HG02970 (cell line): ENCODE data around the gene ABCC6.
"Not testable (repeated sequence)": the region's sequence is repeated elsewhere in the genome, so short reads cannot be mapped to it uniquely, and the experiment has no call there.

Experiments used
- ATAC-seq: cut with Tn5 transposase; IDR thresholded peaks from one replicate; pipeline ENCODE4 v1.9.1; 2021; ENCODE audit warnings: mild to moderate bottlenecking, moderate library complexity, moderate number of reproducible peaks; ENCODE audit not compliant: unreplicated experiment, low FRiP score

The ABCC6 gene

DNA sequence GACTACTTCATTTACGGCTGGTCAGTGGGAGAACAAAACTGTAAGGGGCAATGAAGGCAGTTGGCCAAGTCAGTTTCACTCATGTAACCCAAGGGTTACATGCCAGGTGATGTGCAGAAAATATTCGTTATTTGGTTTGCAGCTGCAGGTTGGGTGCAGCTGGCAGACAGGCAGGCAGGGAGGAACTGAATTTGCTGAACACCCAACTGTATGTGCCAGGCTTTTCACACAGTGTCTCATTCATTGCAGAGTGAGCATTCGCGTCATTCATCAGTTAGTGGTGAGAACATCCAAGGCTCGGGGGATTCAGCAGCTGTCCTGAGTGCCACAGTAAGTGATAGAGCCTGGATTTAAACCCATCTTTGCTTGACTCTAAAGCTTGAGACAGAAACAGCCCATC lies 59.7 kb downstream of the ABCC6 start:
- no peak for ATAC-seq

DNA sequence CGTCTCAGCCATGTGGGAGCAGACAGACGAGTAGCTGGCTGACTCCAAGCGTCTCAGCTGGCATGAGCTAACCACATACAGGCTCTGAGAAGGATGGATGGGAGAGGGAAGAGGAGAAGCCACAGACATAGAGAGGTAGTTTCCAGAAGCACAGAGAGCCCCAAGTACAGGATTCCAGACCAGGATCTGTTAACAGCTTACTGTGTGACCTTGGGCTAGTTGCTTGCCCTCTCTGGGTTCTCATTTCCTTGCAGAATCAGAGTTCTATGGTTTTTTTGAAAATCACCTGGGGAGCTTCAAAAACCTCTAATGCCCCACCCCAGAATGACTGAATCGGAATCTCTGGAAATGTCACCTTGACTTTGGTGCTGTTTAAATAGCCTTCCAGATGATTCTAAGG lies 60.2 kb downstream of the ABCC6 start:
- ATAC-seq: no peak

DNA sequence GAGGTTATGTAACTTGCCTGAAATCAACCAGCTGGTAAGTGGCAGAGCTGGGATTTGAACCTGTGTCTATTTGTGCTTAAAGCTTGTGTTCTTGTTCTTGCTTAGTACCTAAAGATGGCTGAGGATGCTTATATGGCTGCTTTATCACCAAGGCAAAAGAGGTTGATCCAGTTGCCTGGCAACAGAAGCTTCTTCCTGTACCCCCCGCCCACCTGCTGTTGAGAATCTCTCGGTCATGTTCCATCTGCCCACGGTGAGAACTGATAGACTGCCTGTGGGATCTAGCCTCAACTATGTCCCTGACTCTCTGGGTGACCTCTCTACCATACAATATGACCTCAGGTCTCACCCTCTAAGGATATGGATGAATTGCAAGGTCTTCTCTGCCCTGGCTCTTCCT lies 60.7 kb downstream of the ABCC6 start:
- ATAC-seq: no peak

DNA sequence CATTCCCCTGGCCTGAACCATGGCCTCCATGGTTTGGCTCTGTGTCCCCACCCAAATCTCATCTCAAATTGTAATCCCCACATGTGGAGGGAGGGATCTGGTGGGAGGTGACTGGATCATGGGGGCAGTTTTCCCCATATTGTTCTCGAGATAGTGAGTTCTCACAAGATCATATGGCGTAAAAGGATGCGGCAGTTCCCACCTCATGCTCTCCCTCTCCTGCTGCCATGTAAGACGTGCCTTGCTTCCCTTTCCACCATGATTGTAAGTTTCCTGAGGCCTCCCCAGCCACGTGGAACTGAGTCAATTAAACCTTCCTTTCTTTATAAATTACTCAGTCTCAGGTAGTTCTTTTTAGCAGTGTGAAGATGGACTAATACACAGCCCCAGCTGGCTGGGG lies 61.5 kb downstream of the ABCC6 start:
- ATAC-seq: not testable (repeated sequence)

DNA sequence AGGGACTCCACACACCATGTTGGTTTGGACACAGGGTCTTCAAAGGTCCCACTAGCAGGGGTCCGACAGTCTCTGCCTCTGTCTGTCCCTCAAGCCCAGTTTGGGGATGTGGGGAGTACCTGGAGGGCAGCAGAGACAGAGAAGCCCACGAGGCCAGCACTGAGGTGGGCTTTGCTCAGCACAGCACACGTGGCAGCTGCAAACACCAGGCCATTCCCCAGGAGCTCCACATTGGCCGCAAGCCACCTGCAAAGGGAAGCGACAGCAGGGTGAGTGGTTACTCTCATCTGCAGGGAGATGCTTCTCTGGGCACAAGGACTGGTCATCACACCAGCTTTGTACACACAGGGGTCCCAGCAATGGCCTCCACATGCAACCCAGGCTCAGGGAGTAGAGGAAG lies 62.0 kb downstream of the ABCC6 start:
- ATAC-seq: no peak

DNA sequence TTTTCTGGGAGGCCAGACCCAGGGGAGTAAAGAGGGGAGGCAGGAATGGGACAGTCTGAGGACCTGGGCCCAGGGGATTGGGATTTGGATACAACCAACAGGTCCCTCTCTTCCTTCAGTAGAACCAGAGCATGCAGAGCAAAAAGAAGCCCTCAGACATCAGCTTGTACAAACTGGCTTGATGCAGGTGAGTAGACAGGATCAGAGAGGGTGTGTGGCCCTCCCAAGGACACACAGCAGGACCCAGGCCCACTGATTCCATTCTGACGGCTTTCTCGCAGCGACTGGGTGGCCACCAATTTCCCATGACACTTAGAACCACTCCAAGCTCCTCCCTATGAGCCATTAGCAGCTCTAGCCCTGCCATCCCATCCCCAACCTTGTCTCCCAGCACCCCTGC lies 63.6 kb downstream of the ABCC6 start:
- ATAC-seq: no peak

DNA sequence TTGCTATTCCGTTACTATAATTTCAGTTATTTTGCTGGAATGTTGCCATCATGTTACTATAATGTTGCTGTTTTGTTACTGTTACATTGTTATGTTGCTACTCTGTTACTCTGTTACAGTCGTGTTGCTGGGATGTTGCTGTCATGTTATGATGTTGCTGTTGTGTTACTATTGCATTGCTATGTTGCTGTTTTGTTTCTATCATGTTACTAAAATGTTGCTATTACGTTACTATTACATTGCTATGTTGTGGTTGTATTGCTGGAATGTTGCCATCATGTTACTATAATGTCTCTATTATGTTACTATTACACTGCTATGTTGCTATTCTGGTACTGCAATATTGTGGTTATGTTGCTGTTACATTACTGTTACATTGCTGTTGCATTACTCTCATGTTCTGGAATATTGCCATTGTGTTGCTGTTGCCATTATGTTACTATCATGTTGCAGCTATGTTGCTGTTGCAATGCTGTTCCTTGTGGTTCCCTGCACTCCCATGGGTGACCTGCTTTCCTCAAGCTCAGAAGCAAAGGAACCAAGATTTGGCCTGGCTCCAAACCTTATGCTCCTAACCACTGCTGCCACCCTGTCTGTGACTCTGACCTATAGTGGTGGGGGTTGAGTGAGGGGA lies 64.4 kb downstream of the ABCC6 start:
- no peak for ATAC-seq

DNA sequence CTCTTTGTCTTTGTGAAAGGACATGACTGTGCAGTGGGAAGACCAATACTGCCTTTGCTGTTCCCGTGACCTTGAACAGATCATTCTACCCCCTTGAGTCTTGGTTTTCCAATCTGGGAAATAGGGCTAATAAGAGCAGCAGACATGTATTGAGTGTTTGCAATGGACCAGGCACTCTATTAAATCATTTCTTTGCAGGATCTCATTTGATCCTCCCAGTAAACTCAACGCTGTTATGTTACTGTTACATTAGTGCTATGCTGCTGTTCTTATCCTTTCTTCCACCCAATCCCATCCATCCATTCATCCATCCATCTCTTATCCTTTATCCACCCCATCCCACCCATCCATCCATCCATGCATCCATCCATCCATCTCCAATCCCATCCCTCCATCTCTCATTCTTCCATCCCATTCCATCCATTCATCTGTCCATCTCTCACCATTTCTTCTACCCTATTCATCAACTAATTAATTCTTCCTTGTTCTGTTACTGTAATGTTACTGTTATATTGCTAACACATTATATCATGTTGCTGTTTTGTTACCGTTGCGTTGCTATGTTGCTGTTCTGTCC lies 65.1 kb downstream of the ABCC6 start:
- no peak for ATAC-seq

DNA sequence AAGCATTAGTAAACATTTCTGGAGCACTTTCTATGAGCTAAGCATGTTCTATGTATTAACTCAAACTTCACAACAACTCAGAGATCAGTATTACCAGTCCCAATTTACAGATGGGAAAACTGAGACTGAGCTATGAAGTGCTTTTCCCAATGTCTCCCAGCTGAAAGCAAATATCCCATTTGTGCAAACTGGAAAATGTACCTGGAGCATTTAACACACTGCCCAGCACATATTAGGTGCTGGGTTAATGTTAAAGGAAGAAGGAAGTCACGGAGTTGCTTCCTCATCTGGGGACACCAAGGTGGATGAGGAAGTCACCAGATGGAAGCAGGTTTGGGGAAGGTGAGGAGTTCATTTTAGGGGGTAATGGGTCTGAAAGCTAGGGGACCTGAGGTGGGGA lies 66.1 kb downstream of the ABCC6 start:
- no peak for ATAC-seq

DNA sequence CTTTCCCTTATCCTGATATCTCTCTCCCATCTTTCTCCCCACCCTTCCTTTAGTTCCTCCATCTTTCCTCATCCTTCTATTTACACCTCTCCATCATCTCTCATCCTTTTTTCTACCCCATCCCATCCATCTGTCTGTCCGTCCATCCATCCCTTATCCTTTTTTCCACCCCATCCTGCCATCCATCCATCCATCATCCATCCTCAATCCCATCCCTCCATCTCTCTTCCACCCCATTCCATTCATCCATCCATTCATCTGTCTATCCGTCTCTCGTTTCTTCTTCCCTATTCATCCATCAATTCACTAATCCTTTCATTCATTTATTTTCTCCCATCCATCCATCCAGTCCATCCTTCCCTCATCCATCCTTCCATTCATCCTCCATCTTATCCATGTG lies 68.1 kb downstream of the ABCC6 start:
- no peak for ATAC-seq

DNA sequence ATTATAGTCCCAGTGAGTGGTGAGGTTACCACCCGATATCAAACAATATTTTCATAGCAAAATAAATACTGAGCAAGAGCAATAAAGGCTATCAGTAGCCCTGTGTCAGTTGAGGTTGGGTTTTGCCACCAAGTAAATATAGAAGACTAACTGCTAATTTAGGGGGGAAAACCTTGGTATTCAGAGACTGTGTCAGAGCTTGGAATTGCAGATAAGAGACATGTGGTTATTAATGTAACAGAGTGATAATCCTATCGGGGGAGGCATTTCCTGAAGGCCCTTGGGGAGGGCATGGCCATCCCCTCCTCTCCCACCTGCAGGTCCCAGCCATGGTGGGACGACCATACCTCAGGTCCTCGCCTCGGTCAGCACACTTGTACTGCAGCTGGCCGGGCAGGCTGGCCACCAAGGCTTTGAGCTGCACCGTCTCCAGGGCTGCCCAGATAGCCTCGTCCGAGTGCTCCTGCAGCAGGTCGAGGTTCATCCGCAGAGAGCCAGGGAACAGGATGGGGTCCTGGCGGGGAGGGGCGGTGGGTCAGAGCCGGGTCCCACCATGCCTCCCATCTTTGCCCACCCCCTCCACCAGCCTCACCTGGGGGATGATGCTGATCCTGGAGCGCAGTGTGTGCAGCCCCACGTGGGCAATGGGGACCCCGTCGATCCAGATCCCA lies 68.9 kb downstream of the ABCC6 start:
- ATAC-seq: no peak

DNA sequence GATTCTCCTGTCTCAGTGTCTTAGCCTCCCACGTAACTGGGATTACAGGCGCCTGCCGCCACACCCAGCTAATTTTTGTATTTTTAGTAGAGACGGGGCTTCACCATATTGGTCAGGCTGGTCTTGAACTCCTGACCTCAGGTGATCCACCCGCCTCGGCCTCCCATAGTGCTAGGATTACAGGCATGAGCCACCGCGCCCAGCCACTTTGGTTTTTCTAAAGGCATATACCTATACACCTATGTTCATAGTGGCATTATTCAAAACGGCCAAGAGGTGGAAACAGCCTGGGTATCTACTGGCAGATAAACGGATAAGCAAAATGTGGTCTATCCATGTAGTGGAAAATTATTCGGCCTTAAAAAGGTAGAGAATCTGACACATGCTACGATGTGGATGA lies 70.3 kb downstream of the ABCC6 start:
- not testable (repeated sequence) for ATAC-seq

DNA sequence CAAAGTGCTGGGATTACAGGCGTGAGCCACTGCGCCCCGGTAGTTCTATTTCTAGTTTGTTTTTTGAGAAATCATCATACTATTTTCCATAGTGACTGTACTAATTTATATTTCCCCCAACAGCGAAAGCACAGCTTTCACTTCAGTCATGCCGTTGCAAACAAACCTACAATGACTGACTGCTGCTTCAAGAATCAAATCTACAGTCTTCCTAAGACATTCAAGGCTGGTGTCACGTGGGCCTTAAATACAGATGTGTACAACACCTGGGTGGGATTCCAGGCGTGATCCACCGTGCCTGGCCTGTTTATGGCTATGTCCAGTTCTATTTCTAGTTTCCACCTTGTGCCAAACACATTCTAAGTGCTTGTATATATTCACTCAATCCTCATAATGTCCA lies 72.0 kb downstream of the ABCC6 start:
- no peak for ATAC-seq

DNA sequence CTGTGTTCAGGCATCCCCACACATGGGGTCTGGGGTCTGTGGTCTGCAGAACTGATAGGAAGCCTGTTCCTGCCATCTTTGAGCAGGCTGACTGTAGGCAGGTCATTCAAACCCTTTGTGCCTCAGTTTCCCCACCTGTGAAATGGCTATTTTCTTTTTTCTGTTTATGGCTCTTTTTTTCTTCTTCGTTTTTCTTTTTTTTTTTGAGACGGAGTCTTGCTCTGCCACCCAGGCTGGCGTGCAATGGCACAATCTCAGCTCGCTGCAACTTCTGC lies 72.5 kb downstream of the ABCC6 start:
- ATAC-seq: no peak

DNA sequence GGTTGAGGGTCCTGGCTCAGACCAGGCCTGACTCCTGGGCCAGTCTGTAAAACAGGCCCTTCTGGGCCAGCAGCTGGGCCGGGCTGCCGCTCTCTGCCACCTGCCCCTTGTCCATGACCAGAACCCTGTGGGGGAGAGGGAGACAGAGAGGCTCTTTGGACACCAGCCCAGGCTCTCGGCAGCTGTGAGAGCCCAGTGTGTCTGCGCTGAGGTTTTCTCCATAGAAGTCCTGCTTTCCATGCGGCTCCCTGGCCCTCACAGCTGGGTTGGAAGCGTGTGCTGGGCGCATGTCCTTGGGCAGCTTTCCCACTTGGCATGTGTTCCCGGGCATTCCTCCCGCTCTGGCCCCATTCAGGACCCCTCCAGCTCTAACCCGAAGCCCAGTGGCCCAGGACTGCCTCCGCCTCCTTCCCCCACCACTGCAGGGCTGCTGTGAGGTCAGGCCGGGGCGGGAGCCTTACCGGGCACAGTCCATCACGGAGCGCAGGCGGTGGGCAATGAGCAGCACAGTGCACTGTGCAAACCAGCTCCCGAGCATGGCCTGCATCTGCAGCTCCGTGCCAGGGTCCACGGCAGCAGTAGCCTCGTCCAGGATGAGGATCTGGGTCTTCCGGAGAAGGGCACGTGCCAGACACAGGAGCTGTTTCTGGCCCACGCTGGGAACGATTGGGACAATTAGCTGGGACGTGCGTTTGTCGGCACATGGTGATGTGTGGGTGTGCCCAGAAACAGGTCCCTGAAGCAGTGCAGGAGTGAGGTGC lies 73.0 kb downstream of the ABCC6 start:
- no peak for ATAC-seq

DNA sequence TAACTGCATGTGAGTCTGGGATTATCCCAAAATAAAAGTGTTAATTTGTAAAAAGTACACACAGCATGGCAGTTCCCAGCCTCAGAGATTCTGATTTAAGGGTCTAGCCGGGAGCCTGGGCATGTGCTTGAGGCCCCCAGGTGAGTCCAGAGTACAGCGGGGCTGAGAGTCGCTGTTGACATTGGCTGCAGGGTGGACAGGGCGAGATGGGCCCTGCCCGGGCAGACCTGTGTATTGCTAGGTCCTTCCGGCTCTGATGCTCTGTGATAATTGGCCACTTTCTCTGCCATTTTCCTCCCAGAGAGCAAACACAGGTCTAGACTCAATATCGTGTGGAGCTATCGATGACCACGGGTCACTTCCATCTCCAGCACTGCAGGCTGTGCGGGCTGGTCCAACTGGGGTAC lies 73.6 kb downstream of the ABCC6 start:
- ATAC-seq: no peak

DNA sequence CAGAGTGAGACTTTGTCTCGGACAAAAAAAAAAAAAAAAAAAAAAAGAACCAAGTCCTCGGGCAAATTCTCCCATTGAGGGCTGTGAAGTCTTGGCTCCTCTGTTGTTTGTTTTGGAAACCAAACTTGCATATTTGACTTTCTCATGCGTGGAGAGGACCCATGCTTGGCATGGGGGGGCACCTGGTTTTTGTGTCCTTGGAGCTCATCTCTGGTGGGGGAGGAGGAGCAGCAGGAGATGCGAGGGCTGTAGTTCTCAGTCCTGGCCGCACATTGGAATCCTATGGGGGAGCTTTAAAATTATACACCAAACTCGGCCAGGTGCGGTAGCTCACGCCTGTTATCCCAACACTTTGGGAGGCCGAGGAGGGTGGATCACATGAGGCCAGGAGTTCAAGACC lies 74.5 kb downstream of the ABCC6 start:
- ATAC-seq: no peak

DNA sequence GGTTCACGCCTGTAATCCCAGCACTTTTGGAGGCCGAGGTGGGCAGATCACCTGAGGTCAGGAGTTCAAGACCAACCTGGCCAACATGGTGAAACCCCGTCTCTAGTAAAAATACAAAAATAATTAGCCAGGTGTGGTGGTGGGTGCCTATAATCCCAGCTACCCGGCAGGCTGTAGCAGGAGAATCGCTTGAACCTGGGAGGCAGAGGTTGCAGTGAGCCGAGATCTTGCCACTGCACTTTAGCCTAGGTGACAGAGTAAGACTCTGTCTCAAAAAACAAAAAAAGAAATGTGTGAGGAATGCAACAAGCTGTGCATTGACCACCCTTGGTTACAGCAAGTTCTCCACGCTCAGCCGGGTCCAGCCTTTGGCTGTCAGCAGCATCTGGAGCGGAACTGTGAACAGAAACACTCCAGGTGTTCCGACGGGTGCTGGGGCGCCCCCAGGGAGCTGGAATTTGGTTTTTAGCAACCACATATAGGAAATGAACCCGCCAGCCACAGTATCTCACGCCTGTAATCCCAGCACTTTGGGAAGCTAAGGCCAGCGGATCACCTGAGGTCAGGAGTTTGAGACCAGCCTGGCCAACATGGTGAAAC lies 75.2 kb downstream of the ABCC6 start:
- ATAC-seq: not testable (repeated sequence)

DNA sequence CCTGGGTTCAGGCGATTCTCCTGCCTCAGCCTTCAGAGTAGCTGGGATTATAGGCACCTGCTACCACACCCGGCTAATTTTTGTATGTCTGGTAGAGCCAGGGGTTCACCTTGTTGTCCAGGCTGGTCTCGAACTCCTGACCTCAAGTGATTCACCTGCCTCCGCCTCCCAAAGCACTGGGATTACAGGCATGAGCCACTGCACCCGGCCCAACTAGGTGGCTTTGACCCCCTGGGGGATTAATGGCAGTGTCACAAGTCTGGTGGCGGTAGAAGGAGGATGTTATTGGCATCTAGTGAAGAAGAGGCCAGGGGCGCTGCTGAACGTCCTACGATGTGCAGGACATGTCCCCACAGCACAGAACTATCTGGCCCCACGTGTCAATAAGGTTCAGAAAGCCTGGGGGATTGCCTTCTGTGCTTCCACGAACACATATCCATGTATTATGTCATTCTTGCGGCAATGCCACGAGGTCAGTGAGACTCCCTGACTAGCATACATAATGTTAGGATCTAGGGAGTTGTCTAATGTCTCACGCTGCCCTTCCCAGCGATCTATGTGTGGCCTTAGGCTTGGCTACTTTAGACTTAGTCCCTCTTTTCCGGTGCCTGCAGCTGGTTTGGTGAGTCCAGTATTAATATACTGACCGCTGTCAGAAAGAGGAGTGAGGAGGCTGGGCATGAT lies 75.8 kb downstream of the ABCC6 start:
- no peak for ATAC-seq

DNA sequence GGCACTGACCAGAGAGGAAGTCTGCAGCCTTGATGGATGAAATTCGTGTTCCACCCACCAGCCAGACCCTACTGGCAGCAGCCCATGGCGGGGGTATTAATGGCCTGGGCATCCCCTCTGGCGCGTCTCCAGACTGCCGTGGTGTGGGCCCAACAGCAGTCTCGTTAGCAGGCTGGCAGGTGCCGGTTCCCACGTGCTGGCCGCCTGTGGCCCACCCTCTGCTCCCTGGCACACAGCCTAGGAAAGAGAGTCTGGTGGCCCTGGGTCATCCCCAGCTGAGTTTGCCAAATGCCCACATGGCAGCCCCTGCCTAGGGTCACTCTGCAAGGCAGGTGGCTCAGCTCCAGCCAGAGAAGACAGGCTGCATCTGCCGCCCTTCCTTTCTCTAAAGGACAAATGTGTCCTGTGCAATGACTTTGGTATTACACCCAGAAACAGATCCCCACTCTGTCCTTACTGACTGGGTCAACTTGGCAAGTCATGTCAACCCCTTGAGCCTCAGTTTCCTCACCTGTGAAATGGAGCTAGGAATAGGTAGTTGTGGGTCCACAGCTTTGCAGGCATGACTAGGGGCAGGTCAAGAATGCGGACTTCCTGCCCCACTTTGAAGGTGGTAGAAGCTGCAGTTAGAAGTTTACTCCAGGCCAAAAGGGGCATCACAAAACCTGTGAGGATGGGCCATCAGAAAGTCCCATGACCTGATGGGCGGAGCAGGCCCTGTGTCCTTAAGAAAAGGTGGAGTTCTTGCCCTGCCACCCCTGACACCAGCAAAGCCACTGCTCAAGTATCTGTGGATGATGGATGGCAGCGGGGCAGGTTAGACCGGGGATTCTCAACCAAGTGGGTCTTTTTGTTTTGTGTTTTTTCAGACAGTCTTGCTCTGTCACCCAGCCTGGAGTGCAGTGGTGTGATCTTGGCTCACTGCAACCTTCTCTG lies 76.6 kb downstream of the ABCC6 start:
- no peak for ATAC-seq
